ENCODE measurements around the gene TMEM201. TPM values are rescaled to one million over a fixed set of nuclear protein-coding genes. Genes with fewer than 3 reads are reported as not detected.

Gene TMEM201
- total and polyA plus RNA-seq, 2 of the 8 experiments (the other 6 are each of a cell fraction or from before 2014, with no cell fraction given): 8.2 to 27.1 TPM

DNA sequence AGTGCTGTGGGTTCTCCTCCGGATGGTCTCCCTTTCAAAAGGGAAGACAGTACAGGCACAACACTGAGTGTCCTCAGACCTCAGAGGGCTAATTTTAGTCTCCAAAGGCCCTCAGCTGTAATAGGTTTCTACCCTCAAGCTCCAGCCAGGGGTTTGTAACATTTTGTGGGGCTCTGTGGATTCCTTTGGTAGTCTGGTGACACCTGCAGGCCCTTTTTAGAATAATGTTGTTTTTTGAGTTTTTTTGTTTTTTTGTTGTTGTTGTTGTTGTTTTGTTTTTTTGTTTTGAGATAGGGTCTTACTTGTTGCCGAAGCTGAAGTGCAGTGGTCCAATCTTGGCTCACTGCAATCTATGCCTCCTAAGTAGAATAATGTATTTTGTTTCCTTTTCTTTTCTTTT, 15.0 kb upstream of the TMEM201 start:
- H2BK5ac ChIP-seq (ENCODE audit: low read depth, low read length): no peak overlapping the region
- POLR2A ChIA-PET (ENCODE audit: partially characterized antibody): interaction anchor here (0.6 kb wide), 1 partner anchor 11 kb away, joined by 3 read pairs; no protein-coding TSS in a partner anchor
- FAIRE-seq: no peak
- no peak for TF ChIP-seq PHF8 (conservative IDR thresholded peaks at IDR 0.05; ENCODE audit: low read depth, low read length)
- no peak for TF ChIP-seq SIRT6 (IDR thresholded peaks at IDR 0.05; ENCODE audit: low read length)
- TF ChIP-seq, protein P1, sequence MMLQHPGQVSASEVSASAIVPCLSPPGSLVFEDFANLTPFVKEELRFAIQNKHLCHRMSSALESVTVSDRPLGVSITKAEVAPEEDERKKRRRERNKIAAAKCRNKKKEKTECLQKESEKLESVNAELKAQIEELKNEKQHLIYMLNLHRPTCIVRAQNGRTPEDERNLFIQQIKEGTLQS (IDR thresholded peaks at IDR 0.05; ENCODE audit: insufficient read depth, low read depth, low read length): no peak
- TF ChIP-seq MAFK (IDR thresholded peaks at IDR 0.05; ENCODE audit: low read depth, low read length): no peak
- TF ChIP-seq, protein P2, sequence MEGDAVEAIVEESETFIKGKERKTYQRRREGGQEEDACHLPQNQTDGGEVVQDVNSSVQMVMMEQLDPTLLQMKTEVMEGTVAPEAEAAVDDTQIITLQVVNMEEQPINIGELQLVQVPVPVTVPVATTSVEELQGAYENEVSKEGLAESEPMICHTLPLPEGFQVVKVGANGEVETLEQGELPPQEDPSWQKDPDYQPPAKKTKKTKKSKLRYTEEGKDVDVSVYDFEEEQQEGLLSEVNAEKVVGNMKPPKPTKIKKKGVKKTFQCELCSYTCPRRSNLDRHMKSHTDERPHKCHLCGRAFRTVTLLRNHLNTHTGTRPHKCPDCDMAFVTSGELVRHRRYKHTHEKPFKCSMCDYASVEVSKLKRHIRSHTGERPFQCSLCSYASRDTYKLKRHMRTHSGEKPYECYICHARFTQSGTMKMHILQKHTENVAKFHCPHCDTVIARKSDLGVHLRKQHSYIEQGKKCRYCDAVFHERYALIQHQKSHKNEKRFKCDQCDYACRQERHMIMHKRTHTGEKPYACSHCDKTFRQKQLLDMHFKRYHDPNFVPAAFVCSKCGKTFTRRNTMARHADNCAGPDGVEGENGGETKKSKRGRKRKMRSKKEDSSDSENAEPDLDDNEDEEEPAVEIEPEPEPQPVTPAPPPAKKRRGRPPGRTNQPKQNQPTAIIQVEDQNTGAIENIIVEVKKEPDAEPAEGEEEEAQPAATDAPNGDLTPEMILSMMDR (IDR thresholded peaks at IDR 0.05; ENCODE audit: control extremely low read depth in 1 of 3, insufficient read depth in 1 of 3, low read depth in 1 of 3, low read length in 3 of 3): peak in 2 of 3 experiments; percentile 34 to 51; a peak in 3 of 4 replicates
- TF ChIP-seq SUZ12 (IDR thresholded peaks at IDR 0.05; ENCODE audit: low read length): no peak
- peak; percentile 62 to 67 for TF ChIP-seq RAD21 (IDR thresholded peaks at IDR 0.05 in 1 of 2, conservative IDR thresholded peaks at IDR 0.05 in 1 of 2; ENCODE audit: low read depth in 2 of 2, low read length in 2 of 2)
- no peak for TF ChIP-seq FOSL1 (IDR thresholded peaks at IDR 0.05; ENCODE audit: insufficient read depth, low read depth, low read length)
- TF ChIP-seq CTBP2 (IDR thresholded peaks at IDR 0.05; ENCODE audit: borderline replicate concordance, insufficient read depth, insufficient read length, low read length): no peak

More for the DNA sequence above, 15.0 kb upstream of the TMEM201 start:
- Histone ChIP-seq H4K91ac (replicated peaks; ENCODE audit: insufficient read length, low read length) (no peak overlapping the region), H3K18ac (ENCODE audit: extremely low read depth, low read length) (no peak overlapping the region), H3K79me1 (ENCODE audit: low read depth, low read length) (peaks cover 3% of the 10 kb centered on the region; the same call in 1 of the 2 replicates), H4K8ac (ENCODE audit: extremely low read depth, insufficient read depth, low read length) (no peak overlapping the region), H3K9ac (replicated peaks in 1 of 4; ENCODE audit: extremely low read depth in 1 of 4, low read depth in 3 of 4, low read length in 3 of 4) (no peak overlapping the region), H3K27me3 (replicated peaks in 1 of 4; ENCODE audit: control insufficient read depth in 3 of 4, extremely low read depth in 1 of 4, insufficient read depth in 3 of 4, low read length in 3 of 4) (no peaks in the 10 kb centered on the region), H4K5ac (ENCODE audit: insufficient read length, low read depth, low read length) (no peak overlapping the region), H2BK12ac (ENCODE audit: low read depth, low read length) (no peak overlapping the region), H2BK20ac (ENCODE audit: low read length) (no peak overlapping the region), H4K20me1 (replicated peaks in 1 of 2; ENCODE audit: control insufficient read depth in 1 of 2, insufficient read depth in 2 of 2, low read length in 2 of 2) (peaks cover 2 to 8% of the 10 kb centered on the region in 2 experiments), H2AK5ac (ENCODE audit: low read depth, low read length) (no peak overlapping the region), H3K4me2 (ENCODE audit: insufficient read depth in 1 of 2, low read depth in 2 of 2, low read length in 2 of 2) (no peak overlapping the region), H3K23ac (ENCODE audit: insufficient read length) (no peak overlapping the region), H3K4me3 (ENCODE audit: extremely low read depth in 1 of 4, insufficient read depth in 2 of 4, low read depth in 3 of 4, low read length in 4 of 4) (no peak overlapping the region), H3K56ac (replicated peaks; ENCODE audit: insufficient read length, low read depth, low read length) (no peak overlapping the region), H2BK120ac (replicated peaks; ENCODE audit: low read depth, low read length) (no peak overlapping the region), H3K36me3 (ENCODE audit: control insufficient read depth in 2 of 4, insufficient read depth in 4 of 4, low read length in 3 of 4) (peaks cover 0 to 23% (median 10%) of the 10 kb centered on the region in 4 experiments; a peak in 5 of 8 replicates), H3K27ac (ENCODE audit: low read depth, low read length) (no peak overlapping the region), H3K14ac (ENCODE audit: insufficient read length) (no peak overlapping the region), H3K4ac (replicated peaks; ENCODE audit: insufficient read length, low read depth, low read length) (no peak overlapping the region), H3K4me1 (replicated peaks in 1 of 4; ENCODE audit: control insufficient read depth in 3 of 4, insufficient read depth in 4 of 4, low read length in 3 of 4) (no peaks in the 10 kb centered on the region), H2BK15ac (ENCODE audit: low read length) (no peak overlapping the region), H2AFZ (ENCODE audit: low read length) (no peak overlapping the region), H3K9me3 (ENCODE audit: insufficient read depth in 2 of 2, low read depth in 1 of 2, low read length in 1 of 2) (no peaks in the 10 kb centered on the region), H3K23me2 (ENCODE audit: low read depth, low read length) (no peaks in the 10 kb centered on the region), H3K79me2 (ENCODE audit: control insufficient read depth in 1 of 2, insufficient read depth in 2 of 2, low read length in 2 of 2) (no peaks in the 10 kb centered on the region)
- CTCF ChIA-PET (ENCODE audit: partially characterized antibody): interaction anchor here (0.6 to 2.9 kb wide), 22 partner anchors 11 to 331 kb away, joined by 3 to 20 read pairs (median 4); no protein-coding TSS in a partner anchor
- DNase-seq (ENCODE audit: low read depth in 1 of 2, low spot score in 2 of 2): no peak
- WGBS, 2 experiments (ENCODE audit: extremely low coverage in 1 of 2, insufficient coverage in 1 of 2, insufficient read length in 1 of 2, insufficient replicate concordance in 2 of 2, low coverage in 1 of 2, low lambda C conversion rate in 2 of 2, missing lambda C conversion rate in 1 of 2): 89% methylated on average over 2 of the region's 2 CpGs; no CpG with 5 or more reads in 1 of the 2 experiments
